Measurements from ENCODE around the gene ERF.

GRCh38 chr19:42239544-42240220, 15.2 kb downstream of the ERF start:
- TF ChIP-seq SIN3A (IDR thresholded peaks at IDR 0.05; ENCODE audit: borderline replicate concordance, low read depth, low read length): no peak
- no peak for TF ChIP-seq SMC3 (IDR thresholded peaks at IDR 0.05; ENCODE audit: low read depth, low read length)
- no peak for TF ChIP-seq CTCF (IDR thresholded peaks at IDR 0.05)
- no peak for TF ChIP-seq FOSL2 (IDR thresholded peaks at IDR 0.05; ENCODE audit: borderline replicate concordance, low read depth)
- no peak for TF ChIP-seq RAD21 (IDR thresholded peaks at IDR 0.05; ENCODE audit: low read length)

Data from SK-N-SH (cell line).